HCT116 (cell line): ENCODE measurements around the gene PHGDH. TPM values are rescaled to one million over a fixed set of nuclear protein-coding genes. Genes with fewer than 3 reads are reported as not detected.

ENCODE experiments used
- ATAC-seq: fragments of 200-7000 bp; cut with Tn5 transposase; 2 replicates; pipeline ENCODE4 v1.9.1; 2020; ENCODE audit warnings: mild to moderate bottlenecking, moderate library complexity
- BruUV-seq: library from RNA; stranded (reverse); fragments of 400-500 nt; replicated peaks from 2 replicates; lab custom pipeline; 2021; lab: Mats Ljungman, UMichigan
- CTCF ChIA-PET: fragments of 300-600 bp; sonication (Branson Sonifier 250); formaldehyde crosslinking; loops from one replicate; lab custom pipeline; 2021; ENCODE audit warnings: antibody characterized with exemption; lab: Charles Lee
- POLR2A ChIA-PET: fragments of 300-600, 350-600 bp; sonication (Branson Sonifier 250); formaldehyde crosslinking; loops from one replicate; lab custom pipeline; 2021; ENCODE audit warnings: antibody characterized with exemption; lab: Charles Lee
- RAD21 ChIA-PET, 2 experiments: fragments of 300-600 bp; sonication (Branson Sonifier 250); formaldehyde crosslinking; loops; one replicate each; lab custom pipeline; 2023; ENCODE audit warnings: low total read pairs in 2 of 2; ENCODE audit not compliant: uncharacterized antibody in 2 of 2, unreplicated experiment in 2 of 2, low non-redundant PET in 1 of 2; lab: Charles Lee
- DNase-seq: peaks from one replicate; pipeline ENCODE4 v3.0.0-alpha.2; 2010; ENCODE audit warnings: low read depth, low spot score
- H2AFZ ChIP-seq: fragments of 200-600 bp; shearing (Covaris generic), sonication (generic); 2 replicates; pipeline ENCODE4 v1.6.1; 2017; ENCODE audit warnings: low read depth, mixed run types, mixed read lengths, antibody characterized with exemption, low read length; ENCODE audit not compliant: poor library complexity, severe bottlenecking
- H3K27ac ChIP-seq: 2 replicates; pipeline ENCODE4 v1.5.1; 2012; ENCODE audit warnings: low read depth, low read length
- H3K27me3 ChIP-seq: fragments of 200-600 bp; sonication (generic); 2 replicates; pipeline ENCODE4 v1.6.1; 2016; ENCODE audit warnings: mixed run types, low read length, mixed read lengths; ENCODE audit not compliant: insufficient read depth
- H3K36me3 ChIP-seq, 2 experiments: fragments of 200-500 bp in 1 of 2; fragments of 200-600 bp in 1 of 2; sonication (Bioruptor generic) in 1 of 2; sonication (generic) in 1 of 2; 2 replicates each; pipeline versions ENCODE4 v1.5.1 to v1.6.1; 2014 to 2016; ENCODE audit warnings: low read length in 2 of 2, inconsistent platforms in 1 of 2, mixed read lengths in 1 of 2, mixed run types in 1 of 2; ENCODE audit not compliant: insufficient read depth in 2 of 2, control insufficient read depth in 1 of 2
- H3K4me1 ChIP-seq, 2 experiments: fragments of 200-600 bp in 1 of 2; sonication (generic) in 1 of 2; 2 replicates each; pipeline versions ENCODE4 v1.5.1 to v1.6.1; 2012 to 2017; ENCODE audit warnings: low read length in 2 of 2, inconsistent platforms in 1 of 2, mild to moderate bottlenecking in 1 of 2, mixed read lengths in 1 of 2, mixed run types in 1 of 2, moderate library complexity in 1 of 2; ENCODE audit not compliant: insufficient read depth in 2 of 2, control insufficient read depth in 1 of 2
- H3K4me2 ChIP-seq: fragments of 200-600 bp; sonication (generic); 2 replicates; pipeline ENCODE4 v1.6.1; 2017; ENCODE audit warnings: mixed run types, low read length, mixed read lengths
- H3K4me3 ChIP-seq, 2 experiments: fragments of 200-600 bp in 1 of 2; sonication (generic) in 1 of 2; replicated peaks in 1 of 2; 2 replicates each; pipeline ENCODE4 v1.5.1; 2011 to 2016; ENCODE audit warnings: low read length in 2 of 2, control low read depth in 1 of 2, low read depth in 1 of 2, mild to moderate bottlenecking in 1 of 2, mixed read lengths in 1 of 2, mixed run types in 1 of 2
- H3K79me2 ChIP-seq: fragments of 200-600 bp; sonication (generic); 2 replicates; pipeline ENCODE4 v1.6.1; 2017; ENCODE audit warnings: mild to moderate bottlenecking, mixed run types, low read length, moderate library complexity, mixed read lengths; ENCODE audit not compliant: insufficient read depth
- H3K9ac ChIP-seq: fragments of 200-600 bp; sonication (generic); 2 replicates; pipeline ENCODE4 v1.6.1; 2016; ENCODE audit warnings: low read length, mixed read lengths
- H3K9me2 ChIP-seq: fragments of 200-600 bp; sonication (generic), shearing (Covaris generic); 2 replicates; pipeline ENCODE4 v1.6.1; 2017; ENCODE audit warnings: mixed run types, mild to moderate bottlenecking, moderate library complexity; ENCODE audit not compliant: insufficient read depth
- H3K9me3 ChIP-seq, 2 experiments: fragments of 200-500 bp in 1 of 2; fragments of 200-600 bp in 1 of 2; sonication (Bioruptor generic) in 1 of 2; sonication (generic) in 1 of 2; 2 replicates each; pipeline ENCODE4 v1.6.1; 2014 to 2017; ENCODE audit warnings: low read length in 2 of 2, mixed read lengths in 2 of 2, inconsistent platforms in 1 of 2, low read depth in 1 of 2, mild to moderate bottlenecking in 1 of 2, mixed run types in 1 of 2, moderate library complexity in 1 of 2; ENCODE audit not compliant: control insufficient read depth in 1 of 2, insufficient read depth in 1 of 2
- H4K20me1 ChIP-seq: fragments of 200-600 bp; sonication (generic), shearing (Covaris generic); 2 replicates; pipeline ENCODE4 v1.6.1; 2017; ENCODE audit warnings: mixed run types, mild to moderate bottlenecking, moderate library complexity; ENCODE audit not compliant: insufficient read depth
- CBX3 ChIP-seq: IDR thresholded peaks from 2 replicates; pipeline ENCODE4 v1.6.1; 2012; ENCODE audit warnings: low read depth
- CEBPB ChIP-seq: IDR thresholded peaks from 2 replicates; pipeline ENCODE4 v1.6.1; 2012; ENCODE audit warnings: low read depth
- CTCF ChIP-seq, 3 experiments: fragments of 200-600 bp in 1 of 3; sonication (generic) in 1 of 3; IDR thresholded peaks in 2 of 3; conservative IDR thresholded peaks in 1 of 3; 2 replicates each; pipeline ENCODE4 v1.5.1; 2012 to 2017; ENCODE audit warnings: low read depth in 2 of 3, low read length in 2 of 3, antibody characterized with exemption in 1 of 3, borderline replicate concordance in 1 of 3, control low read depth in 1 of 3, mild to moderate bottlenecking in 1 of 3, mixed read lengths in 1 of 3, mixed run types in 1 of 3, moderate library complexity in 1 of 3; ENCODE audit not compliant: insufficient read depth in 1 of 3
- EGR1 ChIP-seq: IDR thresholded peaks from 2 replicates; pipeline ENCODE4 v1.6.1; 2012; ENCODE audit warnings: low read depth
- ELF1 ChIP-seq: IDR thresholded peaks from 2 replicates; pipeline ENCODE4 v1.6.1; 2012; ENCODE audit warnings: low read depth, borderline replicate concordance
- EZH2phosphoT487 ChIP-seq: fragments of 200-600 bp; IDR thresholded peaks from 2 replicates; pipeline ENCODE4 v1.6.1; 2018; ENCODE audit warnings: antibody characterized with exemption, borderline replicate concordance
- JUND ChIP-seq: IDR thresholded peaks from 2 replicates; pipeline ENCODE4 v1.6.1; 2012
- POLR2A ChIP-seq: IDR thresholded peaks from 2 replicates; pipeline ENCODE4 v1.7.0; 2011; ENCODE audit warnings: borderline replicate concordance; ENCODE audit not compliant: insufficient read depth, insufficient read length; ENCODE audit errors: extremely low read depth
- RAD21 ChIP-seq: IDR thresholded peaks from 2 replicates; pipeline ENCODE4 v1.6.1; 2012; ENCODE audit warnings: low read depth, mild to moderate bottlenecking
- REST ChIP-seq: IDR thresholded peaks from 2 replicates; pipeline ENCODE4 v1.6.1; 2012; ENCODE audit warnings: low read depth
- TCF7L2 ChIP-seq: IDR thresholded peaks from 2 replicates; pipeline ENCODE4 v1.7.0; 2011; ENCODE audit warnings: borderline replicate concordance, inconsistent platforms; ENCODE audit not compliant: insufficient read depth, insufficient read length; ENCODE audit errors: extremely low read depth
- intact Hi-C: fragments of 100-400 bp; cut with micrococcal nuclease; formaldehyde crosslinking; loops from 2 replicates; pipeline ENCODE4 v1.10.0; 2022
- total RNA-seq: library from RNA; stranded (reverse); gene quantifications from one replicate; pipeline ENCODE4 v1.2.1, GENCODE V29; 2021; ENCODE audit not compliant: unreplicated experiment

Gene PHGDH
- total RNA-seq, 1 experiment from 2014 or later = 187 TPM

DNA sequence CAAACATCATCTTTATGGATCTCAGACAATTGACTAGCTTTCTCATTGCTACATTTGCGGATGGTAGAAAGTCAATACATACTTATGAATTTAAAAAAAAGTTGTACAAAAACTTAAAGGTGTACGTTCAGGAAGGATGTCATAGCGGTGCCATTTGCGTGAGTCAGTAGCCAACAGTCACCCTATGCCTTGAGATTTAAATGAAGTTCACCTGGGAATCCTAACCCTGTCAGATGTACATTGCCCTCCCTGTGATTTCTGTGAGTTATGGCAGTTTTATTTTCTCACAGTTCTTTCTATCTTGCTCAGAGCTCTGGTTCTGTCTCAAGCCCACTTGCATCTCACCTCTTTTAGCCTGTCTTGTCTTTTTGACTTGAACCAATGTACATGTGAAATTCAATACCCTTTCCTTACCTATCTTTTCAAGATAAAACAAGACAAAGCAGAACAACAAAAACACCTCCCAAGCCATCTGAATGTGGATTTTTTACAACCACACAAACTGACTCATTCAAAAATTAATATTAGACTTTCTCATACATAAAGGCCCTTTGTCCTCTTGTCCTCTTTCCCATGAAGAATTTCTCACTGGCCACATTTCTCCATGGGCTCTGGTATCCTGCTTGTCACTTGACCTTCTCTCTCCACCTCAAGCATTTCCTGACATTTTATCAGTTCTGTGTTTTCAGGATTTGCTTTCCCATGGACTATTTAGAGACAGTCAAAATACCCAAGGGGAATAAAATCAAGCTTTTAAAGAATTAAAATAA lies 38.4 kb upstream of the PHGDH start:
- POLR2A ChIA-PET = no interaction called here
- RAD21 ChIA-PET = no interaction called here
- Histone ChIP-seq H3K4me3 (no peak overlapping the region), H3K36me3 (no peaks in the 10 kb centered on the region), H3K27ac (no peak overlapping the region), H2AFZ (peak overlapping the region; percentile 47), H3K79me2 (no peaks in the 10 kb centered on the region), H3K4me2 (0 out of 2 replicates have a peak overlapping the region, but pooled peaks have one; percentile 73), H3K27me3 (no peaks in the 10 kb centered on the region), H3K4me1 (peaks cover 10 to 25% of the 10 kb centered on the region in 2 experiments), H3K9ac (no peak overlapping the region), H4K20me1 (no peaks in the 10 kb centered on the region), H3K9me2 (no peaks in the 10 kb centered on the region), H3K9me3 (no peaks in the 10 kb centered on the region)
- no peak for TF ChIP-seq ELF1
- no peak for TF ChIP-seq EGR1
- TF ChIP-seq JUND = no peak
- no peak for TF ChIP-seq EZH2phosphoT487
- no peak for TF ChIP-seq CBX3
- TF ChIP-seq TCF7L2 = no peak
- no peak for TF ChIP-seq POLR2A
- no peak for TF ChIP-seq REST
- no peak for TF ChIP-seq CEBPB
- no peak for TF ChIP-seq CTCF (IDR thresholded peaks at IDR 0.05 in 2 of 3, conservative IDR thresholded peaks at IDR 0.05 in 1 of 3; ENCODE audit: borderline replicate concordance in 1 of 3, insufficient read depth in 1 of 3, low read depth in 2 of 3, low read length in 2 of 3)
- TF ChIP-seq RAD21 = no peak
- ATAC-seq (no peak), DNase-seq (no peak)
- BruUV-seq = no TSS peak
- intact Hi-C loops = loop anchor here (10.0 kb wide), 1 partner anchor 199 kb away; no protein-coding TSS in a partner anchor
- CTCF ChIA-PET = interaction anchor here (2.9 to 4.6 kb wide), 2 partner anchors 12 to 58 kb away, joined by 53 to 69 read pairs; no protein-coding TSS in a partner anchor
